HG02798 (cell line): ENCODE data around the gene SUCLG2.

Experiments
- ATAC-seq: cut with Tn5 transposase; IDR thresholded peaks from one replicate; pipeline ENCODE4 v1.9.1; 2021; ENCODE audit warnings: mild to moderate bottlenecking; ENCODE audit not compliant: unreplicated experiment, poor library complexity

Gene SUCLG2, protein sequence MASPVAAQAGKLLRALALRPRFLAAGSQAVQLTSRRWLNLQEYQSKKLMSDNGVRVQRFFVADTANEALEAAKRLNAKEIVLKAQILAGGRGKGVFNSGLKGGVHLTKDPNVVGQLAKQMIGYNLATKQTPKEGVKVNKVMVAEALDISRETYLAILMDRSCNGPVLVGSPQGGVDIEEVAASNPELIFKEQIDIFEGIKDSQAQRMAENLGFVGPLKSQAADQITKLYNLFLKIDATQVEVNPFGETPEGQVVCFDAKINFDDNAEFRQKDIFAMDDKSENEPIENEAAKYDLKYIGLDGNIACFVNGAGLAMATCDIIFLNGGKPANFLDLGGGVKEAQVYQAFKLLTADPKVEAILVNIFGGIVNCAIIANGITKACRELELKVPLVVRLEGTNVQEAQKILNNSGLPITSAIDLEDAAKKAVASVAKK

GRCh38 chr3:67654099-67654843 lies at the start of gene SUCLG2:
TSS of gene SUCLG2 (minus strand) at chr3:67654612. CDS start at chr3:67654586, 26 bp downstream.
- peak; percentile 77 for ATAC-seq

GRCh38 chr3:67700596-67700995 lies 46.2 kb upstream of the SUCLG2 start:
- ATAC-seq: no peak

DNA sequence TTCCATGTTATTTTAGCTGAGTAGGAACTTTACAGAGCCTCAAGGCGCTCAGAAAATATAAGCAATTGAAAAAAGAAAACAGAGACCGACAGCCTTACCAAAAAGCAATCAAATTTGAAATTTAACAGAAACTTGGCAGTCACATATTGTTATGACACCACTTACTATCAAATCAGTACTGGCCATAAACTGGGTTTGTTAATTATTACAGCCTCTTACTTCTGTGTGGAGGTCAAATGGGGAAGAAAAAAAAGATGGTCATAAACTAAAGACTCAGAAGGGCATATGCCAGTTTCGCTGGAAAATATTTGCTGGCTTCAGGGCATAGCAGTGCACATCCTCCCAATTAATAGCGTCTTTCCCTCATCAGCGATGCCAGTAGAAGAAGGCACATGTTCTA lies 45.5 kb upstream of the SUCLG2 start:
- no peak for ATAC-seq

- no peak for ATAC-seq
Measured at GRCh38 chr3:67692621-67693020, 38.2 kb upstream of the SUCLG2 start.

DNA sequence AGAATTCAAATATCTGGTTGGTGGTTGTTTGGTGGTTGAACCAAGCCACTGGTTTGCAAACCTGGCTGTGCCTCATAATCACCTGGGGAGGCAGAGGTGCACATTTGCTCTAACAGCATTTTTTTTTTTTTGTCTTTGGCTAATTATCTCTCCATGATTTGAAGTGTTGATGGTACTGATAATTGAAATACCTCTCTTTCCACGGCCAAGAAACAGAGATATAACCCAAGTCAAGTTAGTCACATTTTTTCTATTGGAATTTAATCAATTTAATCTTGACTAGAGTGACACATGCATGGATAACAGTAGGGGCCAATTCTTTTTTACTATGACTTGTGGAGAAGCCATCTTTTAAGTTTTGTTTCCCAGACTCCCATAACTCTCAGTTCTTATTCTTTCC lies 37.5 kb upstream of the SUCLG2 start:
- ATAC-seq: no peak

GRCh38 chr3:67691207-67691606 lies 36.8 kb upstream of the SUCLG2 start:
- no peak for ATAC-seq

GRCh38 chr3:67689806-67690205 lies 35.4 kb upstream of the SUCLG2 start:
- ATAC-seq: no peak

DNA sequence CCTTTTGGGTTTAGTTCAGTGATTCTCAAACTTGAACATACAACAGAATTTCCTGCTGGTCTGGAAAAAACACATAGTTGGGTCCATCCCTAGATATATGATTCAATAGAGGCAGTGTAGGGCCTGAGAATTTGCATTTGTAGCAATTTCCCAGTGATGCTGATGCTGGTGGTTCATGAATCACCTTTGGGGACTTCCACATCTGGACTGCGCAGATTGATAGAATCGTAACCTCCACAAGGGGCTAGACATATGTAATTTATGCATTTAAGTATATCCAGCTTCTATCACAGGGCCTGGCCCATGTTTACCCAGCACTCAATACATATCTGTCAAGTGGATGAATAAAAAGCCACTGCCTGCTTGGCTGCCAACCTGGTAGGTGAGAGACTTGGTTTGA lies 33.8 kb upstream of the SUCLG2 start:
- ATAC-seq: no peak

GRCh38 chr3:67686069-67686468 lies 31.7 kb upstream of the SUCLG2 start:
- ATAC-seq: peak; percentile 11

DNA sequence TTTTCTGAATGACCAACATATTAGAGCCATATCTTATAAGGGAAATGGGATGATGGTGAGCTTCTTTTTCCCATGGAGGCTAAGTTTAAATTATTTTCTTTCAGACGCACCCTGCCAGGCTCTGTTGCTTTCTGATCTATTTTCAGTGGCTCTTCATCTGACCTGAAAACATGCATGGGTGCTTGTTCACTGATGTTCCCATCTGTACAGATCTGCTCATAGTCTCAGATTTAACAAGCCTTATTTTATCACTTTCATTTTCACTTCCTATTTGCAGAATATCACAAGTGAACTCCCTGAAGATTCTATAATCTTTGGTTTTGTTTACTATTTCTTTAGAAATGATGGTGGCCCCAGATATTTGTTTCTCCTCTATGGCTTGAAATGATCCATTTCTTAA lies 31.1 kb upstream of the SUCLG2 start:
- peak; percentile 99 for ATAC-seq

DNA sequence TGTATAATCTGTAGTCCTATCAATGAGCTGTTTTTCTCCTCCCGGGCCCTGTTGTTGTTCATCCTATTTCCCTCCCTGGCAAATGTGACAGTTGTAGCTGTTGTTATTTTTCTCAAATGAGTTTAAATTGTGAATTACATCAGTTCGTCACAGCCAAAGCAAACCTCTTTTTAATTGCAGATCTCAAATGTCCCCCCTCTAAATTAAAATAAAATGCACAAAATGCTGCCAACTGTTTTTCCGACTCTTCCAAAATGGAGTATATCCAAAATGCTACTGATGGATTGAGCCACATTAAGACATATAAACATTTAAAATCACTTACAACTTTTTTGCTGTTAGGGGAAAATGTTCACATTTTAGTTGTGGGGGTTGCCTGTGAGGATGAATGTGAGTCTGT lies 29.8 kb upstream of the SUCLG2 start:
- ATAC-seq: no peak

- no peak for ATAC-seq
Measured at GRCh38 chr3:67683522-67683921, 29.1 kb upstream of the SUCLG2 start.

DNA sequence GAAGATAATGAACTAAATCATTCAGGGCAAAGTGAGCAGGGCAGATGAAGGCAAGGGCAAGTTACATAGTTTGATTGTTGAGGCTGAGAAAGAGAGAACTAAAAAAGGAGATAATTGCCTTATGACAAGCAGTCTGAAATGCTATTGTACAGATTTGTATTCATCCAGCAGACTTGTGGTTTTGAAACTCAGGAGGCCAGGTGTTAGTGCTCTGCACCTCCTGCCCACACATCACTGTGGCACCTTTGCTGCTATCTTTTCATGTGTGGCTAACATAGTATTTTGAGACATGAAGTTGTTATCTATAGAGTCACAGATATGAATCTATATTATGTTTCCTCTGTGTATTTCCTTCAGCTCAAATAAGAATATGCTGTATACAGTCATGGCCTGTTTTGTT lies 24.3 kb upstream of the SUCLG2 start:
- peak; percentile 89 for ATAC-seq

- ATAC-seq: no peak
Measured at GRCh38 chr3:67674055-67674454, 19.6 kb upstream of the SUCLG2 start.

DNA sequence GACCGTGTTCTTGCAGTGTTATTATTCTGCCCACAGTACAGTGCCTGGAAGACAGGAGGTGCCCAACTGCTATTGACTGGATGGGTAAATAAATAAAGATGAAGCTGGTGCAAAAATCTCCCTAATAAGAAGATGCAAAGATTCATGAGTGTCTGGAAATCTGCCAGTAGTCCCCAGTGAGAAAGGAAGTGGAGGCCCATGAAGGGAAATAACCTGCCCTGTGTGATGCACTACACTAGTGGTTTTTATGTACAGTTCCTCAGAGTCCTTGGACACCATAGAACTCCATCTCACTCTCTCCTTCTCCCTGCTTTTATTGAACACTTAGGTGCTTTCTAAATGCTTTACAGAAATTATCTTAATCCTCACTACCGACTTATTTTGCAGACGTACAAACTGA lies 8.3 kb upstream of the SUCLG2 start:
- peak; percentile 58 for ATAC-seq

- no peak for ATAC-seq
Measured at GRCh38 chr3:67661089-67661488, 6.7 kb upstream of the SUCLG2 start.

DNA sequence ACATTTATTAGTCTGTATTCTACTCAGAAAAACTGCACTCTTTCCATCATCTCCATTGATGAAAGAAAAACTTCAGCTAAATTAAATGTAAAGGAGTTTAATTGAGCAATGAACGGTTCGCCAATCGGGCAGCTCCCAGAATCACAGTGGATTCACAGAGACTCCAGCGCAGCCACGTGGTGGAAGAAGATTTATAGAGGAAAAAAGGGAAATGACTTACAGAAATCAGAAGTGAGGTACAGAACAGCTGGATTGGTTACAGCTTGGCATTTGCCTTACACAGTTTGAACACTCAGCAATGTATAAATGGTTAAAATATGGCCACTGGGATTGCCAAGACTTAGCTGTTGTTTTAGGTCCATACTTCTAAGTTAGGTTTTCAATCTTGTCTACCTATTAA lies 2.8 kb upstream of the SUCLG2 start:
- ATAC-seq: no peak

DNA sequence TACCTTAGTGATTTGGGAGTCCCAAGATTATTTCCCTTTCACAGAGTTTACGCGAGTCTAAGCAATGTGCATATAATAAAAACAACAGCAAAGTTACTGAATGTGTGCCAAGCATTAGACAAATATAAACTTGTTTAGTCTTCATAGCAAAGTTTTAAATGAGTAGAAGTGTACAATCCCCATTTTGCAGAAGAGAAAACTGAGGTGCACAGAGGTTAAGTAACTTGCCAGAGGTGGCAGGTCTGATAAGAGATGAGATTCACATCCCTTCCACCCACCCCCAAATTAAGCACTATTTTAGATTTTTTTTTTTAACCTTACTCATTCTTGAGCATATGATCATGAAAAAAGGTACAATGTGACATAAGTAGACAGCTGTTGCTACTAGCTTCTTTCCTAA lies 2.2 kb upstream of the SUCLG2 start:
- no peak for ATAC-seq

DNA sequence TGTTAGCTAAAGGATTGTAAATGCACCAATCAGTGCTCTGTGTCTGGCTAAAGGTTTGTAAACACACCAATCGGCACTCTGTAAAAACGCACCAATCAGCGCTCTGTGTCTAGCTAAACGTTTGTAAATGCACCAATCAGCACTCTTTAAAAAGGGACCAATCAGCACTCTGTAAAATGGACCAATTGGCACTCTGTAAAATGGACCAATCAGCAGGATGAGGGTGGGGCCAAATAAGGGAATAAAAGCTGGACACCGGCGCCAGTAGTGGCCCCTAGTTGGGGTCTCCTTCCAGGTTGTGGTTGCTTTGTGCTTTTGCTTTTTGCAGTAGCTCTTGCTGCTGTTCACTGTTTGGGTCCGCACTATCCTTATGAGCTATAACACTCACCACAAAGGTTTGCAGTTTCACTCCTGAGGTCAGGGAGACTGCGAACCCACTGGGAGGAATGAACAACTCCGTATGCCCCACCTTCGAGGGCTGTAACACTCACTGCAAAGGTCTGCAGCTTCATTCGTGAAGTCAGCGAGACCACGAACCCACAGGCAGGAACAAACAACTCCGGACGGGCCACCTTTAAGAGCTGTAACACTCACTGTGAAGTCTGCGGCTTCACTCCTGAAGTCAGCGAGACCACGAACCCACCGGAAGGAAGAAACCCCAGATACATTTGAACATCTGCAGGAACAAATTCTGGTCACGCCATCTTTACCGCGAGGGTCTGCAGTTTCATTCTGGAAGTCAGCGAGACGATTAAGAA lies 1.1 kb upstream of the SUCLG2 start:
- ATAC-seq: peak; percentile 61

DNA sequence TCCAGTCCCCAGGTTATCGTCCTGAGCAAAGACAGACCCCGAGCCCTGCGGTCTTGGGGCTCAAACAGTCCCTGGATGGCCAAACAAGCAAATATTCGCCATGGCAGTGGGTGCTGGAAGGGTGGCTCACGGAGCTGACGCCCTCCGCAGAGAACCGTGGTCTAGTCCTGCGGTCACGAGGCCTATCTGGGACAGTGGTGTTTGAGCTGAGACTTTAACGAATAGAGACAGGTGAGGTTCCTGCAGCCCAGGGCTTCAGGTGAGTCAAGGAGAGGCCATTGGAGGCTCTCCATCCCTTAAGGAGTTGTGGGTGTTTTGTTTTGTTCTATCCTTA lies 399 bp upstream of the SUCLG2 start:
- ATAC-seq: no peak
